K562 (cell line): ENCODE data around the gene TRIP6. TPM values are rescaled to one million over a fixed set of nuclear protein-coding genes. Genes with fewer than 3 reads are reported as not detected.
A peak's percentile ranks its signal among the peaks of the same experiment; 100 is the strongest.

ENCODE experiments used
- ARID3B ChIP-seq: fragments of 250-450 bp; sonication (Bioruptor Pico); IDR thresholded peaks from 2 replicates; pipeline ENCODE4 v1.4.0; 2020; ENCODE audit warnings: borderline replicate concordance
- C11orf30 ChIP-seq: fragments of 450-650 bp; IDR thresholded peaks from 2 replicates; pipeline ENCODE4 v1.6.1; 2016; ENCODE audit warnings: low read depth, mild to moderate bottlenecking
- CREB1 ChIP-seq, 2 experiments: sonication (generic) in 1 of 2; formaldehyde crosslinking in 1 of 2; IDR thresholded peaks; 2 replicates each; pipeline versions ENCODE4 v1.6.1 to v1.8.0; 2012 to 2022; ENCODE audit warnings: inconsistent platforms in 1 of 2, mild to moderate bottlenecking in 1 of 2, missing genetic modification reagents in 1 of 2, moderate library complexity in 1 of 2
- CREBBP ChIP-seq: IDR thresholded peaks from one replicate; pipeline ENCODE4 v1.6.1; 2012; ENCODE audit warnings: low read depth, mild to moderate bottlenecking, control low read depth, inconsistent platforms, low read length
- DDX20 ChIP-seq: fragments of 450-650 bp; IDR thresholded peaks from 2 replicates; pipeline ENCODE4 v1.6.1; 2016; ENCODE audit warnings: missing genetic modification characterization, low read depth, mild to moderate bottlenecking, missing compliant biosample characterization, moderate library complexity
- ELF2 ChIP-seq: fragments of 250-450 bp; sonication (Bioruptor Pico); IDR thresholded peaks from 2 replicates; pipeline ENCODE4 v1.5.0; 2021; ENCODE audit warnings: mild to moderate bottlenecking
- ELF4 ChIP-seq: fragments of 450-650 bp; formaldehyde crosslinking; IDR thresholded peaks from 2 replicates; pipeline ENCODE4 v1.4.0; 2022; ENCODE audit warnings: missing genetic modification characterization
- ETS1 ChIP-seq: conservative IDR thresholded peaks from 2 replicates; pipeline ENCODE4 v1.6.1; 2011; ENCODE audit warnings: low read depth, mild to moderate bottlenecking, low read length; ENCODE audit not compliant: control insufficient read depth
- HDAC1 ChIP-seq, 2 experiments: fragments of 450-650 bp; IDR thresholded peaks; 2 replicates each; pipeline ENCODE4 v1.6.1; 2016 to 2017; ENCODE audit warnings: inconsistent platforms in 1 of 2, mild to moderate bottlenecking in 1 of 2, moderate library complexity in 1 of 2
- ILF3 ChIP-seq: fragments of 450-650 bp; IDR thresholded peaks from 2 replicates; pipeline ENCODE4 v1.6.1; 2018; ENCODE audit warnings: antibody characterized with exemption, mild to moderate bottlenecking, moderate library complexity, borderline replicate concordance
- POLR2AphosphoS2 ChIP-seq: IDR thresholded peaks from 2 replicates; pipeline ENCODE4 v1.6.1; 2012; ENCODE audit warnings: low read length, improper control_type of control experiment
- SETDB1 ChIP-seq: IDR thresholded peaks from one replicate; pipeline ENCODE4 v1.6.1; 2012; ENCODE audit warnings: low read length, control low read depth, inconsistent platforms
- SFPQ ChIP-seq: fragments of 200-400 bp; formaldehyde crosslinking; IDR thresholded peaks from 2 replicates; pipeline ENCODE4 v1.6.1; 2017; ENCODE audit warnings: mild to moderate bottlenecking, low read depth, low read length, moderate library complexity
- SIX5 ChIP-seq, 2 experiments: IDR thresholded peaks; 2 replicates each; pipeline ENCODE4 v1.6.1; 2011; ENCODE audit warnings: low read length in 2 of 2, borderline replicate concordance in 1 of 2, low read depth in 1 of 2, mild to moderate bottlenecking in 1 of 2, moderate library complexity in 1 of 2; ENCODE audit not compliant: insufficient read depth in 1 of 2
- SMARCA4 ChIP-seq: fragments of 450-650 bp; IDR thresholded peaks from 2 replicates; pipeline ENCODE4 v1.6.1; 2016
- SP1 ChIP-seq: sonication (generic); formaldehyde crosslinking; IDR thresholded peaks from 2 replicates; pipeline ENCODE4 v1.8.1; 2022; ENCODE audit warnings: mild to moderate bottlenecking, missing genetic modification reagents
- SP2 ChIP-seq: IDR thresholded peaks from 2 replicates; pipeline ENCODE4 v1.6.1; 2011; ENCODE audit warnings: mild to moderate bottlenecking, low read depth, low read length, moderate library complexity; ENCODE audit not compliant: poor library complexity, severe bottlenecking; ENCODE audit errors: extremely low read depth
- TCF3 ChIP-seq: sonication (generic); formaldehyde crosslinking; IDR thresholded peaks from 2 replicates; pipeline ENCODE4 v1.4.0; 2020; ENCODE audit warnings: mild to moderate bottlenecking, missing genetic modification reagents
- THRB ChIP-seq: fragments of 450-650 bp; formaldehyde crosslinking; conservative IDR thresholded peaks from 2 replicates; pipeline ENCODE4 v1.4.0; 2022; ENCODE audit warnings: mild to moderate bottlenecking, missing genetic modification characterization
- ZKSCAN3 ChIP-seq: fragments of 250-450 bp; sonication (Bioruptor Pico); IDR thresholded peaks from 2 replicates; pipeline ENCODE4 v1.4.0; 2020
- ZNF232 ChIP-seq: sonication (generic); formaldehyde crosslinking; IDR thresholded peaks from 2 replicates; pipeline ENCODE4 v1.8.0; 2022; ENCODE audit warnings: mild to moderate bottlenecking, missing genetic modification reagents
- ZNF57 ChIP-seq: fragments of 450-650 bp; formaldehyde crosslinking; IDR thresholded peaks from 2 replicates; pipeline ENCODE4 v1.4.0; 2020; ENCODE audit warnings: mild to moderate bottlenecking, moderate library complexity
- ZNF584 ChIP-seq: fragments of 200-800 bp; sonication (Bioruptor generic); IDR thresholded peaks from 2 replicates; pipeline ENCODE4 v1.6.1; 2016; ENCODE audit warnings: low read depth, mild to moderate bottlenecking, missing genetic modification characterization, missing compliant biosample characterization
- polyA plus RNA-seq, 8 experiments: library from polyadenylated mRNA; depleted of rRNA in 4 of 8; stranded (reverse) in 5 of 8; unstranded in 3 of 8; fragments of >200 nt; fragmentation: Nextera tagmentation in 2 of 8; fragmentation: Illumina TruSeq in 1 of 8; extraction: Ambion mirVana in 2 of 8; extraction: Trizol in 1 of 8; gene quantifications; 2 replicates each; pipeline versions ENCODE4 v1.2.1 to v1.2.3, GENCODE V29; 2011 to 2014; ENCODE audit warnings: inconsistent platforms in 1 of 8, missing spikeins in 1 of 8
- total RNA-seq, 7 experiments: library from RNA; depleted of rRNA in 6 of 7; stranded (reverse); fragments of >200 nt in 6 of 7; fragmentation: Illumina TruSeq in 2 of 7; extraction: Trizol in 2 of 7; gene quantifications; 2 replicates each; pipeline versions ENCODE4 v1.2.1 to v1.2.3, GENCODE V29; 2011 to 2021; ENCODE audit warnings: low replicate concordance in 1 of 7

TRIP6 gene
- total and polyA plus RNA-seq, 9 of the 15 experiments (the other 6 are each of a cell fraction or from before 2014, with no cell fraction given), result 5.9 to 141 (median 54.0) TPM

GRCh38 chr7:100829150-100829716 is 38.0 kb upstream of the TRIP6 start (continued):
- TF ChIP-seq ARID3B (CRISPR knock-in tag) (no peak), SETDB1 (no peak), ETS1 (peak; percentile 79), THRB (CRISPR knock-in tag) (no peak), SP2 (no peak), CREBBP (no peak), DDX20 (tag) (no peak), C11orf30 (no peak), SFPQ (no peak), ILF3 (no peak), ZNF57 (no peak), SP1 (CRISPR knock-in tag) (no peak; the same call in 1 of the 2 replicates), ELF4 (no peak), SMARCA4 (peak; percentile 87), CREB1 (IDR thresholded peaks at IDR 0.05) (no peak; the same call in 1 of the 2 replicates), CREB1 (CRISPR knock-in tag; IDR thresholded peaks at IDR 0.05) (no peak), ZNF232 (CRISPR knock-in tag) (no peak), POLR2AphosphoS2 (no peak), HDAC1 (IDR thresholded peaks at IDR 0.05) (0 out of 4 replicates have a peak, but pooled peaks of 1 of the 2 experiments have one; percentile 39), ZNF584 (no peak), ZKSCAN3 (CRISPR knock-in tag) (no peak), TCF3 (CRISPR knock-in tag) (peak; percentile 95), SIX5 (IDR thresholded peaks at IDR 0.05; ENCODE audit: borderline replicate concordance in 1 of 2, insufficient read depth in 1 of 2, low read depth in 1 of 2, low read length in 2 of 2) (no peak), ELF2 (CRISPR knock-in tag) (no peak)
